Measurements from ENCODE around the gene SERBP1. TPM values are rescaled to one million over a fixed set of nuclear protein-coding genes. Genes with fewer than 3 reads are reported as not detected.

Gene SERBP1
- total RNA-seq, 1 experiment from 2014 or later, result 325 TPM

DNA sequence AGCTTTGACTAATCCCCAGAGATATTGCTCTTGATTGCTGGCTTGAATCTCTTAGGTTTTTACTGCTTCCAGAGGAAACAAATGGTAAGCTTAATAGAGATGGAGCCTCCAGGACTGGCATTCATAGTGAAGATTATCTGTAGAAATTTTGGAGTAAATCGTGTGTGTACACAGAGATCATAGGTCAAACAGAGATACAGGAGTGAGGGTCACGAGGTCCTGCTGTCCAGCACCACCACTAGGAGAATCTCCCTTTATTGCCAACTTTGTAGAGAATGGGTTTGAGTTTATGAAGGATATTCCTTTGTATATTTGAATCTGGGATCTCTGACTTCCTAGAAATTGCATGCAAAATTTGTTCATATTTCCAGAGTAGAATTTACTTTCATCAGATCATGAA is 7.8 kb upstream of the SERBP1 start:
- Histone ChIP-seq H3K36me3 (ENCODE audit: control insufficient read depth in 1 of 2, insufficient read depth in 2 of 2, low read length in 2 of 2) (no peaks in the 10 kb centered on the region), H3K27me3 (ENCODE audit: insufficient read depth, low read length) (no peaks in the 10 kb centered on the region), H4K20me1 (ENCODE audit: insufficient read depth) (no peaks in the 10 kb centered on the region), H3K4me2 (ENCODE audit: low read length) (no peak overlapping the region), H3K4me3 (replicated peaks in 1 of 2; ENCODE audit: low read depth in 1 of 2, low read length in 2 of 2) (no peak overlapping the region), H3K9ac (ENCODE audit: low read length) (no peak overlapping the region), H3K9me2 (ENCODE audit: insufficient read depth) (no peaks in the 10 kb centered on the region), H3K9me3 (ENCODE audit: control insufficient read depth in 1 of 2, insufficient read depth in 1 of 2, low read depth in 1 of 2, low read length in 2 of 2) (no peaks in the 10 kb centered on the region), H2AFZ (ENCODE audit: low read depth, low read length, poor library complexity, severe bottlenecking) (no peak overlapping the region), H3K79me2 (ENCODE audit: insufficient read depth, low read length) (no peaks in the 10 kb centered on the region), H3K27ac (ENCODE audit: low read depth, low read length) (no peak overlapping the region), H3K4me1 (ENCODE audit: control insufficient read depth in 1 of 2, insufficient read depth in 2 of 2, low read length in 2 of 2) (peaks cover 0 to 5% of the 10 kb centered on the region in 2 experiments; a peak in 1 of 4 replicates)
- RAD21 ChIA-PET (ENCODE audit: low non-redundant PET in 1 of 2, low total read pairs in 2 of 2, uncharacterized antibody in 2 of 2, unreplicated experiment in 2 of 2), result no interaction called here
- POLR2A ChIA-PET, result no interaction called here
- TF ChIP-seq, protein P1, sequence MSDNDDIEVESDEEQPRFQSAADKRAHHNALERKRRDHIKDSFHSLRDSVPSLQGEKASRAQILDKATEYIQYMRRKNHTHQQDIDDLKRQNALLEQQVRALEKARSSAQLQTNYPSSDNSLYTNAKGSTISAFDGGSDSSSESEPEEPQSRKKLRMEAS (IDR thresholded peaks at IDR 0.05), result no peak
- TF ChIP-seq SIN3A (IDR thresholded peaks at IDR 0.05; ENCODE audit: low read depth), result no peak
- TF ChIP-seq ZNF274 (IDR thresholded peaks at IDR 0.05; ENCODE audit: low read depth, low read length), result no peak
- TF ChIP-seq, protein P2, sequence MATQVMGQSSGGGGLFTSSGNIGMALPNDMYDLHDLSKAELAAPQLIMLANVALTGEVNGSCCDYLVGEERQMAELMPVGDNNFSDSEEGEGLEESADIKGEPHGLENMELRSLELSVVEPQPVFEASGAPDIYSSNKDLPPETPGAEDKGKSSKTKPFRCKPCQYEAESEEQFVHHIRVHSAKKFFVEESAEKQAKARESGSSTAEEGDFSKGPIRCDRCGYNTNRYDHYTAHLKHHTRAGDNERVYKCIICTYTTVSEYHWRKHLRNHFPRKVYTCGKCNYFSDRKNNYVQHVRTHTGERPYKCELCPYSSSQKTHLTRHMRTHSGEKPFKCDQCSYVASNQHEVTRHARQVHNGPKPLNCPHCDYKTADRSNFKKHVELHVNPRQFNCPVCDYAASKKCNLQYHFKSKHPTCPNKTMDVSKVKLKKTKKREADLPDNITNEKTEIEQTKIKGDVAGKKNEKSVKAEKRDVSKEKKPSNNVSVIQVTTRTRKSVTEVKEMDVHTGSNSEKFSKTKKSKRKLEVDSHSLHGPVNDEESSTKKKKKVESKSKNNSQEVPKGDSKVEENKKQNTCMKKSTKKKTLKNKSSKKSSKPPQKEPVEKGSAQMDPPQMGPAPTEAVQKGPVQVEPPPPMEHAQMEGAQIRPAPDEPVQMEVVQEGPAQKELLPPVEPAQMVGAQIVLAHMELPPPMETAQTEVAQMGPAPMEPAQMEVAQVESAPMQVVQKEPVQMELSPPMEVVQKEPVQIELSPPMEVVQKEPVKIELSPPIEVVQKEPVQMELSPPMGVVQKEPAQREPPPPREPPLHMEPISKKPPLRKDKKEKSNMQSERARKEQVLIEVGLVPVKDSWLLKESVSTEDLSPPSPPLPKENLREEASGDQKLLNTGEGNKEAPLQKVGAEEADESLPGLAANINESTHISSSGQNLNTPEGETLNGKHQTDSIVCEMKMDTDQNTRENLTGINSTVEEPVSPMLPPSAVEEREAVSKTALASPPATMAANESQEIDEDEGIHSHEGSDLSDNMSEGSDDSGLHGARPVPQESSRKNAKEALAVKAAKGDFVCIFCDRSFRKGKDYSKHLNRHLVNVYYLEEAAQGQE (IDR thresholded peaks at IDR 0.05; ENCODE audit: low read depth), result no peak
- TF ChIP-seq, protein P3, sequence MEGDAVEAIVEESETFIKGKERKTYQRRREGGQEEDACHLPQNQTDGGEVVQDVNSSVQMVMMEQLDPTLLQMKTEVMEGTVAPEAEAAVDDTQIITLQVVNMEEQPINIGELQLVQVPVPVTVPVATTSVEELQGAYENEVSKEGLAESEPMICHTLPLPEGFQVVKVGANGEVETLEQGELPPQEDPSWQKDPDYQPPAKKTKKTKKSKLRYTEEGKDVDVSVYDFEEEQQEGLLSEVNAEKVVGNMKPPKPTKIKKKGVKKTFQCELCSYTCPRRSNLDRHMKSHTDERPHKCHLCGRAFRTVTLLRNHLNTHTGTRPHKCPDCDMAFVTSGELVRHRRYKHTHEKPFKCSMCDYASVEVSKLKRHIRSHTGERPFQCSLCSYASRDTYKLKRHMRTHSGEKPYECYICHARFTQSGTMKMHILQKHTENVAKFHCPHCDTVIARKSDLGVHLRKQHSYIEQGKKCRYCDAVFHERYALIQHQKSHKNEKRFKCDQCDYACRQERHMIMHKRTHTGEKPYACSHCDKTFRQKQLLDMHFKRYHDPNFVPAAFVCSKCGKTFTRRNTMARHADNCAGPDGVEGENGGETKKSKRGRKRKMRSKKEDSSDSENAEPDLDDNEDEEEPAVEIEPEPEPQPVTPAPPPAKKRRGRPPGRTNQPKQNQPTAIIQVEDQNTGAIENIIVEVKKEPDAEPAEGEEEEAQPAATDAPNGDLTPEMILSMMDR (IDR thresholded peaks at IDR 0.05 in 2 of 3, conservative IDR thresholded peaks at IDR 0.05 in 1 of 3; ENCODE audit: borderline replicate concordance in 1 of 3, insufficient read depth in 1 of 3, low read depth in 2 of 3, low read length in 2 of 3), result no peak
- TF ChIP-seq RAD21 (IDR thresholded peaks at IDR 0.05; ENCODE audit: low read depth), result no peak
- TF ChIP-seq POLR2A (IDR thresholded peaks at IDR 0.05; ENCODE audit: borderline replicate concordance, extremely low read depth, insufficient read depth, insufficient read length), result no peak
- no peak for TF ChIP-seq JUND (IDR thresholded peaks at IDR 0.05)
- no peak for TF ChIP-seq CEBPB (IDR thresholded peaks at IDR 0.05; ENCODE audit: low read depth)
- TF ChIP-seq EZH2 (IDR thresholded peaks at IDR 0.05), result no peak
- TF ChIP-seq, protein P4, sequence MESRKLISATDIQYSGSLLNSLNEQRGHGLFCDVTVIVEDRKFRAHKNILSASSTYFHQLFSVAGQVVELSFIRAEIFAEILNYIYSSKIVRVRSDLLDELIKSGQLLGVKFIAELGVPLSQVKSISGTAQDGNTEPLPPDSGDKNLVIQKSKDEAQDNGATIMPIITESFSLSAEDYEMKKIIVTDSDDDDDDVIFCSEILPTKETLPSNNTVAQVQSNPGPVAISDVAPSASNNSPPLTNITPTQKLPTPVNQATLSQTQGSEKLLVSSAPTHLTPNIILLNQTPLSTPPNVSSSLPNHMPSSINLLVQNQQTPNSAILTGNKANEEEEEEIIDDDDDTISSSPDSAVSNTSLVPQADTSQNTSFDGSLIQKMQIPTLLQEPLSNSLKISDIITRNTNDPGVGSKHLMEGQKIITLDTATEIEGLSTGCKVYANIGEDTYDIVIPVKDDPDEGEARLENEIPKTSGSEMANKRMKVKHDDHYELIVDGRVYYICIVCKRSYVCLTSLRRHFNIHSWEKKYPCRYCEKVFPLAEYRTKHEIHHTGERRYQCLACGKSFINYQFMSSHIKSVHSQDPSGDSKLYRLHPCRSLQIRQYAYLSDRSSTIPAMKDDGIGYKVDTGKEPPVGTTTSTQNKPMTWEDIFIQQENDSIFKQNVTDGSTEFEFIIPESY (IDR thresholded peaks at IDR 0.05; ENCODE audit: extremely low read depth, insufficient replicate concordance, low read length), result no peak
- no peak for TF ChIP-seq EZH2phosphoT487 (IDR thresholded peaks at IDR 0.05; ENCODE audit: borderline replicate concordance)
- TF ChIP-seq POLR2AphosphoS5 (IDR thresholded peaks at IDR 0.05; ENCODE audit: low read depth, low read length), result no peak
- TF ChIP-seq TCF7L2 (IDR thresholded peaks at IDR 0.05; ENCODE audit: borderline replicate concordance, extremely low read depth, insufficient read depth, insufficient read length), result no peak
- TF ChIP-seq EGR1 (IDR thresholded peaks at IDR 0.05; ENCODE audit: low read depth), result no peak
- no peak for TF ChIP-seq YY1 (IDR thresholded peaks at IDR 0.05; ENCODE audit: extremely low read depth, insufficient replicate concordance, low read depth, low read length)
- TF ChIP-seq SP1 (IDR thresholded peaks at IDR 0.05; ENCODE audit: low read depth), result no peak
- TF ChIP-seq ZFX (IDR thresholded peaks at IDR 0.05), result no peak
- TF ChIP-seq FOSL1 (IDR thresholded peaks at IDR 0.05; ENCODE audit: low read depth), result no peak
- DNase-seq (ENCODE audit: low read depth, low spot score) (no peak), ATAC-seq (no peak)
- BruUV-seq (replicated peaks), result no TSS peak
- intact Hi-C loops (cut with micrococcal nuclease), result no loop called here
- CTCF ChIA-PET, result interaction anchor here (0.9 kb wide), 1 partner anchor 62 kb away, joined by 3 read pairs; no protein-coding TSS in a partner anchor
